IMR-90 (cell line): ENCODE measurements around the gene PIEZO2. TPM values are rescaled to one million over a fixed set of nuclear protein-coding genes. Genes with fewer than 3 reads are reported as not detected.

Experiments
- ATAC-seq: fragments of 200-7000 bp; cut with Tn5 transposase; 2 replicates; pipeline ENCODE4 v1.9.1; 2020; ENCODE audit warnings: low read depth, mild to moderate bottlenecking, moderate library complexity
- BruUV-seq: library from RNA; stranded (reverse); fragments of 400-500 nt; replicated peaks from 2 replicates; lab custom pipeline; 2021; lab: Mats Ljungman, UMichigan
- CTCF ChIA-PET: fragments of 300-600 bp; formaldehyde crosslinking; extraction: SDS; loops from one replicate; lab custom pipeline; 2021; ENCODE audit warnings: antibody characterized with exemption; lab: Yijun Ruan, JAX
- POLR2A ChIA-PET: fragments of 300-600 bp; sonication (Branson Sonifier 250); formaldehyde crosslinking; loops from one replicate; lab custom pipeline; 2022; ENCODE audit warnings: antibody characterized with exemption; ENCODE audit not compliant: unreplicated experiment; lab: Charles Lee
- DNase-seq: peaks from one replicate; pipeline ENCODE4 v3.0.0; 2013
- H2AFZ ChIP-seq: replicated peaks from 2 replicates; pipeline ENCODE3; 2013; ENCODE audit warnings: low read length, mild to moderate bottlenecking; ENCODE audit not compliant: poor library complexity
- H2AK5ac ChIP-seq: 2 replicates; pipeline ENCODE4 v1.6.1; 2013; ENCODE audit warnings: low read depth, low read length, inconsistent platforms
- H2AK9ac ChIP-seq: replicated peaks from 2 replicates; pipeline ENCODE3; 2013; ENCODE audit warnings: mild to moderate bottlenecking, low read depth, low read length, moderate library complexity; ENCODE audit not compliant: poor library complexity
- H2BK120ac ChIP-seq: 2 replicates; pipeline ENCODE4 v1.6.1; 2013; ENCODE audit warnings: low read depth, low read length, inconsistent platforms
- H2BK15ac ChIP-seq: 3 replicates; pipeline ENCODE4 v1.6.1; 2013; ENCODE audit warnings: low read depth, low read length, inconsistent platforms
- H2BK20ac ChIP-seq: 2 replicates; pipeline ENCODE4 v1.6.1; 2013; ENCODE audit warnings: low read depth, mild to moderate bottlenecking, inconsistent platforms, low read length, moderate library complexity
- H2BK5ac ChIP-seq: 2 replicates; pipeline ENCODE4 v1.6.1; 2013; ENCODE audit warnings: mild to moderate bottlenecking, low read depth, low read length, inconsistent platforms; ENCODE audit not compliant: poor library complexity, severe bottlenecking
- H3K14ac ChIP-seq: replicated peaks from 2 replicates; pipeline ENCODE4 v1.6.1; 2013; ENCODE audit warnings: low read depth, low read length, inconsistent platforms
- H3K18ac ChIP-seq: 2 replicates; pipeline ENCODE4 v1.6.1; 2013; ENCODE audit warnings: low read depth, low read length, control low read depth
- H3K23ac ChIP-seq: 2 replicates; pipeline ENCODE4 v1.6.1; 2013; ENCODE audit warnings: low read depth, low read length, inconsistent platforms
- H3K27ac ChIP-seq: 2 replicates; pipeline ENCODE4 v1.5.1; 2013; ENCODE audit warnings: mild to moderate bottlenecking, control low read depth, low read length; ENCODE audit not compliant: insufficient read depth
- H3K27me3 ChIP-seq: 2 replicates; pipeline ENCODE4 v1.6.1; 2013; ENCODE audit warnings: low read length; ENCODE audit not compliant: control insufficient read depth, insufficient read depth
- H3K36me3 ChIP-seq: 2 replicates; pipeline ENCODE4 v1.6.1; 2013; ENCODE audit warnings: low read length, mixed read lengths; ENCODE audit not compliant: control insufficient read depth, insufficient read depth
- H3K4ac ChIP-seq: 2 replicates; pipeline ENCODE4 v1.6.1; 2013; ENCODE audit warnings: low read depth, low read length, inconsistent platforms
- H3K4me1 ChIP-seq: 2 replicates; pipeline ENCODE4 v1.6.1; 2013; ENCODE audit warnings: low read length, mixed read lengths; ENCODE audit not compliant: control insufficient read depth, insufficient read depth
- H3K4me2 ChIP-seq: 2 replicates; pipeline ENCODE4 v1.6.1; 2013; ENCODE audit warnings: low read depth, mild to moderate bottlenecking, control low read depth, low read length, moderate library complexity
- H3K4me3 ChIP-seq: 2 replicates; pipeline ENCODE4 v1.5.1; 2013; ENCODE audit warnings: low read depth, mild to moderate bottlenecking, control low read depth, low read length, moderate library complexity; ENCODE audit not compliant: insufficient read depth
- H3K56ac ChIP-seq: 2 replicates; pipeline ENCODE4 v1.6.1; 2013; ENCODE audit warnings: low read length, inconsistent platforms; ENCODE audit not compliant: insufficient read depth; ENCODE audit errors: extremely low read depth
- H3K79me1 ChIP-seq, 2 experiments: 2 replicates each; pipeline ENCODE4 v1.6.1; 2013; ENCODE audit warnings: low read length in 2 of 2, inconsistent platforms in 1 of 2, low read depth in 1 of 2
- H3K9ac ChIP-seq: 2 replicates; pipeline ENCODE4 v1.6.1; 2013; ENCODE audit warnings: low read depth, low read length, control low read depth
- H3K9me1 ChIP-seq: 2 replicates; pipeline ENCODE4 v1.6.1; 2013; ENCODE audit warnings: low read length, inconsistent platforms; ENCODE audit not compliant: insufficient read depth
- H3K9me3 ChIP-seq: 2 replicates; pipeline ENCODE4 v1.6.1; 2013; ENCODE audit warnings: low read length; ENCODE audit not compliant: control insufficient read depth, insufficient read depth
- H4K20me1 ChIP-seq: 2 replicates; pipeline ENCODE4 v1.6.1; 2013; ENCODE audit warnings: low read length, inconsistent platforms; ENCODE audit not compliant: insufficient read depth
- H4K5ac ChIP-seq: 2 replicates; pipeline ENCODE4 v1.6.1; 2013; ENCODE audit warnings: mild to moderate bottlenecking, low read depth, low read length, control low read depth
- H4K8ac ChIP-seq, 2 experiments: 2 replicates each; pipeline ENCODE4 v1.6.1; 2013; ENCODE audit warnings: low read depth in 2 of 2, low read length in 2 of 2, control low read depth in 1 of 2, inconsistent platforms in 1 of 2
- H4K91ac ChIP-seq: 2 replicates; pipeline ENCODE4 v1.6.1; 2013; ENCODE audit warnings: low read depth, low read length, inconsistent platforms; ENCODE audit not compliant: insufficient read depth
- FOS ChIP-seq: fragments of 150-350 bp; IDR thresholded peaks from 2 replicates; pipeline ENCODE4 v1.6.1; 2016; ENCODE audit warnings: low read depth, low read length
- WGBS, 2 experiments: methylation state at CpG; one replicate each; pipeline versions ENCODE4 v1.1.5 to v1.1.7; 2013; ENCODE audit warnings: missing lambda C conversion rate in 2 of 2; ENCODE audit not compliant: insufficient read length in 1 of 2; ENCODE audit errors: extremely low coverage in 2 of 2; 5-methylcytosine and 5-hydroxymethylcytosine counted together
- dilution Hi-C: fragments of 300-500 bp; cut with HindIII; formaldehyde crosslinking; loops from one replicate; pipeline ENCODE4 v1.14.3; 2018; ENCODE audit warnings: low sequenced_read_pairs; ENCODE audit not compliant: unreplicated experiment
- in situ Hi-C: fragments of 300-500 bp; cut with MboI; formaldehyde crosslinking; loops from 3 replicates; pipeline ENCODE4 v1.14.3; 2019; ENCODE audit warnings: low sequenced_read_pairs, inconsistent platforms, mixed read lengths
- intact Hi-C: fragments of 100-400 bp; cut with micrococcal nuclease; formaldehyde crosslinking; loops from 2 replicates; pipeline ENCODE4 v1.10.0; 2022
- polyA plus RNA-seq, 3 experiments: library from polyadenylated mRNA; depleted of rRNA; stranded (reverse); fragments of >200 nt; gene quantifications; 2 replicates each; pipeline ENCODE4 v1.2.3, GENCODE V29; 2012; ENCODE audit warnings: low replicate concordance in 1 of 3
- total RNA-seq: library from RNA; depleted of rRNA; stranded (reverse); fragments of >200 nt; gene quantifications from 2 replicates; pipeline ENCODE4 v1.2.3, GENCODE V29; 2012
- TF ChIP-seq, protein P1 (sequence below): fragments of 150-350 bp; IDR thresholded peaks from 2 replicates; pipeline ENCODE4 v1.6.1; 2017; ENCODE audit warnings: mild to moderate bottlenecking, antibody characterized with exemption, low read length, low read depth

PIEZO2 gene
- total and polyA plus RNA-seq, 2 of the 4 experiments (the other 2 are of a cell fraction), result 2.4 to 4.1 TPM

DNA sequence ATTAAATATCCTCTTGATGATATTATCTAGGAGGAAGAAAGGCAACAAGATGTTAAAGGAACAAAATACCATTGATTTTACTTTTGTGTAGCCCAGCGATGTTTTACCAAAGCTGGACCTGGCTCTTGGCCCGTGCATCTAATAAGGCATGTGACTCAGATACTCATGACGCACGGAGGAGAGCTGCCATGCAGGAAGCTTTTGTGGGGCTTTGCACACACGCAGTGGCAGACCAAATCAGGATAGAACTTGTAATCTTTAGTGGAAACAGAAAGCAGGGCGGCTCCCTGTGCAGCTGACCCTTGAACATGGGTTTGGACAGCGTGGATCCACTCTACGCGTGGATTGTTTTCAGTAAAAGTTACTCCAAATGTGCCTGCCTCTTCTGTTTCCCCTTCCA, 433.6 kb downstream of the PIEZO2 start:
- CTCF ChIA-PET, result no interaction called here
- Histone ChIP-seq H3K4me3 (no peak overlapping the region), H3K36me3 (no peaks in the 10 kb centered on the region), H3K23ac (no peak overlapping the region), H3K56ac (no peak overlapping the region), H3K9me3 (no peaks in the 10 kb centered on the region), H4K91ac (no peak overlapping the region), H2BK5ac (no peak overlapping the region), H2AK5ac (no peak overlapping the region), H3K4me2 (no peak overlapping the region), H3K9ac (no peak overlapping the region), H4K8ac (no peak overlapping the region), H3K27me3 (no peaks in the 10 kb centered on the region), H3K79me1 (no peaks in the 10 kb centered on the region), H2BK20ac (no peak overlapping the region), H3K4ac (no peak overlapping the region), H2BK120ac (no peak overlapping the region), H3K27ac (peak overlapping the region; percentile 23; the same call in 1 of the 2 replicates), H3K9me1 (peaks cover 5% of the 10 kb centered on the region; the same call in 1 of the 2 replicates), H2BK15ac (no peak overlapping the region), H2AFZ (peak overlapping the region; percentile 82), H3K18ac (no peak overlapping the region), H2AK9ac (peak overlapping the region; percentile 70), H3K14ac (no peak overlapping the region), H4K20me1 (no peaks in the 10 kb centered on the region), H4K5ac (no peak overlapping the region), H3K4me1 (no peaks in the 10 kb centered on the region; the same call in 1 of the 2 replicates)
- TF ChIP-seq FOS, result no peak
- TF ChIP-seq, protein P1, sequence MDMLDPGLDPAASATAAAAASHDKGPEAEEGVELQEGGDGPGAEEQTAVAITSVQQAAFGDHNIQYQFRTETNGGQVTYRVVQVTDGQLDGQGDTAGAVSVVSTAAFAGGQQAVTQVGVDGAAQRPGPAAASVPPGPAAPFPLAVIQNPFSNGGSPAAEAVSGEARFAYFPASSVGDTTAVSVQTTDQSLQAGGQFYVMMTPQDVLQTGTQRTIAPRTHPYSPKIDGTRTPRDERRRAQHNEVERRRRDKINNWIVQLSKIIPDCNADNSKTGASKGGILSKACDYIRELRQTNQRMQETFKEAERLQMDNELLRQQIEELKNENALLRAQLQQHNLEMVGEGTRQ, result peak; percentile 6; the same call in 1 of the 2 replicates
- dilution Hi-C loops, result no loop called here
- WGBS, 2 experiments, result 85% methylated on average over 5 of the region's 9 CpGs; no CpG with 5 or more reads in 1 of the 2 experiments
- intact Hi-C loops, result no loop called here
- POLR2A ChIA-PET, result no interaction called here
- no TSS peak for BruUV-seq
- in situ Hi-C loops, result no loop called here
- DNase-seq, result peak; percentile 73
- ATAC-seq, result 0 out of 2 replicates have a peak, but pooled peaks have one; percentile 29
